Glomerular endothelial cell (primary cell): ENCODE measurements around the gene CFHR4. TPM values are rescaled to one million over a fixed set of nuclear protein-coding genes. Genes with fewer than 3 reads are reported as not detected.
"Not testable (repeated sequence)": the region's sequence is repeated elsewhere in the genome, so short reads cannot be mapped to it uniquely, and the experiment has no call there.

Experiments
- DNase-seq: peaks from one replicate; pipeline ENCODE4 v3.0.0-alpha.2; 2011; ENCODE audit warnings: low read depth, low spot score; ENCODE audit errors: extremely low read depth
- total RNA-seq: library from RNA; depleted of rRNA; stranded (reverse); fragments of >200 nt; gene quantifications from 2 replicates; pipeline ENCODE4 v1.2.3, GENCODE V29; 2015

Gene CFHR4
- total RNA-seq, 1 donor from 2014 or later: not detected

DNA sequence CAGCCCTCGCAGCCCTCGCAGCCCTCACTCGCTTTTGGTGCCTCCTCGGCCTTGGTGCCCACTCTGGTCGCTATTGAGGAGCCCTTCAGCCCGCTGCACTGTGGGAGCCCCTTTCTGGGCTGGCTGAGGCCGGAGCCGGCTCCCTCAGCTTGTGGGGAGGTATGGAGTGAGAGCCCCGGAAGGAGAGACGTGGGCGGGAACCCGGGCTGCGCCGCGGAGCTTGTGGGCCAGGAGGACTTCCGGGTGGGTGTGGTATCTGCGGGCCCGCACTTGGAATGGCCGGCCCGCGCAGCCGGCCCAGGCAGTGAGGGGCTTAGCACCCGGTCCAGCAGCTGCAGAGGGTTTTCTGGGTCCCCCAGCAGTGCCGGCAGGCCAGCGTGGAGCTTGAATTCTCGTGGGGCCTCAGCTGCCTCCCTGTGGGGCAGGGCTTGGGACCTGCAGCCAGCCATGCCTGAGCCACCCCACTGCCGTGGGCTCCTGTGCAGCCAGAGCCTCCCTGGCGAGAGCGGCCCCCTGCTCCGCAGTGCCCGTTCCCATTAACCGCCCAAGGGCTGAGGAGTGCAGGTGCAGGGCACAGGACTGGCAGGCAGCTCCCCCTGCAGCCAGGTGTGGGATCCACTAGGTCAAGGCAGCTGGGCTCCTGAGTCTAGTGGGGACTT is 45.8 kb downstream of the CFHR4 start:
- DNase-seq: no peak

DNA sequence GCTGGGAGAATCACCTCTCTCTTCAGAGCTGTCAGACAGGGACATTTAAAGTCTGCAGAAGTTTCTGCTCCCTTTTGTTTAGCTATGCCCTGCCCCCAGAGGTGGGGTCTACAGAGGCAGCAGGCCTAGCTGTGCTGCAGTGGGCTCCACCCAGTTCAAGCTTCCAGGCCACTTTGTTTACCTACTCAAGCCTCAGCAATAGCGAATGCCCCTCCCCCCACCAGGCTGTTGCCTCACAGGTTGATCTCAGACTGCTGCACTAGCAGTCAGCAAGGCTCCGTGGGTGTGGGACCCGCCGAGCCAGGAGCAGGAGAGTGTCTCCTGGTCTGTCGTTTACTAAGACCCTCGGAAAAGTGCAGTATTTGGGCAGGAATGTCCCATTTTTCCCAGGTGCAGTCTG is 53.6 kb downstream of the CFHR4 start:
- DNase-seq: not testable (repeated sequence)

DNA sequence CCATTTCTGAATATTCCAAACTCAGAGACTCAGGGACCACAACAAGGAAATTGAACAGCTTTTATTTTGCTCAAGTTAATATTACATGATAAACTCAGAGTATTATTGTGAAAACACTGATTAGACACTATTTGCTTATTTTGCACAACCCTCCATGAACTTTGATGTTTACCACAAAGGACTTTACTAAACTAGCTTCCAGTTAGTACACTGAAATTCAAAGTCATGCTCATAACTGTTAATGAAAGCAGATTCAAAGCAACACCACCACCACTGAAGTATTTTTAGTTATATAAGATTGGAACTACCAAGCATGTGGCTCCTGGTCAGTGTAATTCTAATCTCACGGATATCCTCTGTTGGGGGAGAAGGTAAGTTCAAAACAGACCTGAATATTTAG is 55.7 kb downstream of the CFHR4 start, which contains the start of gene CFHR2:
CFHR2 (plus strand) TSS at position 171 of the 400 bp plus-strand sequence; CDS start at position 314, 143 bp downstream.
- not testable (repeated sequence) for DNase-seq

DNA sequence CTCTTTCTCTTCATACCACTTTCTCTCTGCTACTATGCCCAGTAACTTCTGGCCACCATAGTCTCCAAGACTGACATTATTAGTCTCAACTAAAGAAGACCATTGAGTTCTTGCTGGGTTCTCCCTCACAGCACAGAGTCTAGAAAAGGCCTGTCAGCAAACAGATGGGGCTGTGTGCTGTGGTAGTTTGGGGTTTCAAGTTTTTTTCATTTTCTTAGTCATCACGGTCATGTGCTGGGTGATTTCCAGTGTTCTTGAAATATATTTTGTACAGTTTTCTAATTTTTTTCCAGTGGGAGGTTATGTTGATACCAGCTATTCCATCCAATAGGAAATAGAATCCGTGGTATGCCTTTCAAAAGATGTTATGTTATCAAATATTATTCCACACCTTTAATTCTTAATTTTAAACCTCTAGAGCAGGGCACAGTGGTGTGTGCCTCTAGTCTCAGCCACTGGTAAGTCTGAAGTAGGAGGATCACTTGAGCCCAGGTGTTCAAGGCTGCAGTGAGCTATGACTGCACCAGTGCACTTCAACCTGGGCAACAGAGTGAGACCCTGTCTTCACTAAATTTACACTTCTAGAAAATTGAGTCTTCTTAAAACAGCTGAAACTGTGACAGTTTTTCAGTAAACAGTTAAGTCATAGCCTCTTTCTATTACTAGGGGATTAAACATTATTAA is 64.0 kb downstream of the CFHR4 start:
- DNase-seq: no peak

DNA sequence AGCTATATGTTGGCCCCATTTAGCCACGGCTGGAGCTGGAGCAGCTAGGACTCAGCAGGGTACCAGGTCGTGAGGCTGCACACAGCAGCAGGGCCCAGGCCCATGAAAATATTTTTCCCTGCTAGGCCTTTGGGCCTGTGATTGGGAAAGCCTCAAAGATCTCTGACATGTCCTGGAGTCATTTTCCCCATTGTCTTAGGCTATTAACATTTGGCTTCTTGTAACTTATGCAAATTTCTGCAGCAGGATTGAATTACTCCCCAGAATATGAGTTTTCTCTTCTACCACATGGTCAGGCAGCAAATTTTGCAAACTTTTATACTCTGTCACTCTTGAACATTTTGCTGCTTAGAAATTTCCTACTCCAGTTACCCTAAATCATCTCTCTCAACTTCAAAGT is 66.9 kb downstream of the CFHR4 start:
- DNase-seq: no peak

DNA sequence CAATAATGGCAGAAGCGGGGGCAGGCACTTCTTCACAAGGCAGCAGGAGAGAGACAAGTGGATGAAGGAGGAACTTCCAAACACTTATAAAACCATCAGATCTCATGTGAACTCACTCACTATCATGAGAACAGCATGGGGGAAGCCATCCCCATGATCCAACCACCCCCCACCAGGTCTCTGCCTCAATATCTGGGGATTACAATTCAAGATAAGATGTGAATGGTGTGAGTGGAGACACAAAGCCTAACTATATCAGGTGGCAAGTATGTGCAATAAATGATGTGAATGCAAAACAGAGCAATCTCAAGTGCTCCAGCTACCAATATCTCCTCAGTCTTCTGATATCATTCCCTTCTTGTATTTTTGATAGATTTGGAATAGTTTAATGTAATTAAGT is 68.1 kb downstream of the CFHR4 start:
- no peak for DNase-seq

DNA sequence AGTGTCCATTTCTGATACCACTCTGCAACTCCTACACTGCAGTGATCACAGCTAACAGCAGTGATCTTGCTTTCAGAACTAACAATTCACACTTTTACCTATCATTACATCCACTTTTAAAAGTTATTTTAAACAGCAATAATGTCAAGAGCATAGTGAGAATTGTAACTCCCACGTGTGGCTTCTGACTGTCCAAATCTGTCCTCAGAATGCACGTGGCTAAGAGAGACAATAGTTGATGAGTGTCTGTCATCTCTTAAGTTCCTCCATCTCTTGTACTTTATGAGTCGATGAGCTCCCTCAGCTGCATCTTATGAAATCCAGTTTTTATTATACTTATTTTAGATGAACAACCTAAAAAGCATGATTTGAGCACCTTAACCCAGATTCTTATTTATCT is 73.0 kb downstream of the CFHR4 start:
- no peak for DNase-seq

Other genes starting within 250 kb of the CFHR4 start
- 1.5 and 14.0 TPM in 2 replicates for gene CFH, start 236.0 kb upstream of the CFHR4 start, total RNA-seq
- not detected in 2 replicates for gene CFHR3, start 113.2 kb upstream of the CFHR4 start, total RNA-seq
- gene CFHR1, start 68.3 kb upstream of the CFHR4 start, total RNA-seq: not detected in 2 replicates
- not detected in 2 replicates for gene CFHR2, start 55.7 kb downstream of the CFHR4 start, total RNA-seq
- gene CFHR5, start 89.5 kb downstream of the CFHR4 start, total RNA-seq: not detected in 2 replicates
- gene F13B, start 179.2 kb downstream of the CFHR4 start, total RNA-seq: not detected in 2 replicates